Right atrium auricular region (tissue), 2 donors: Measurements from ENCODE around the gene MPIG6B. TPM values are rescaled to one million over a fixed set of nuclear protein-coding genes. Genes with fewer than 3 reads are reported as not detected.

Source experiments
- DNase-seq: peaks from one replicate; pipeline ENCODE4 v3.0.0-alpha.2; 2019; ENCODE audit warnings: low spot score
- H3K27ac ChIP-seq, 2 donors: fragments of 200-600 bp; sonication (generic); 1 replicate in 1 of 2; 2 replicates in 1 of 2; pipeline ENCODE4 v1.5.1; 2016 to 2019
- H3K27me3 ChIP-seq, 2 donors: fragments of 200-600 bp; sonication (generic); one replicate each; pipeline versions ENCODE4 v1.5.1 to v1.6.0; 2017 to 2019
- H3K36me3 ChIP-seq: fragments of 200-600 bp; sonication (generic); one replicate; pipeline ENCODE4 v1.5.1; 2016
- H3K4me1 ChIP-seq, 2 donors: fragments of 200-600 bp; sonication (generic); one replicate each; pipeline versions ENCODE4 v1.5.1 to v1.6.0; 2017 to 2019
- H3K4me3 ChIP-seq, 2 donors: fragments of 200-600 bp; sonication (generic); 1 replicate in 1 of 2; 2 replicates in 1 of 2; pipeline ENCODE4 v1.5.1; 2017 to 2019; ENCODE audit warnings: mild to moderate bottlenecking in 1 of 2, moderate library complexity in 1 of 2
- H3K9me3 ChIP-seq, 2 donors: fragments of 200-600 bp; sonication (generic); one replicate each; pipeline ENCODE4 v1.5.1; 2019
- total RNA-seq, 2 donors: library from RNA; depleted of rRNA; stranded (reverse); fragments of >200 nt; gene quantifications; one replicate each; pipeline ENCODE4 v1.1.0, GENCODE V29; 2016
- TF ChIP-seq, protein P1 (sequence below), 2 donors: fragments of 200-600 bp; sonication (generic); IDR thresholded peaks; one replicate each; pipeline ENCODE4 v1.5.1; 2019; ENCODE audit warnings: antibody characterized with exemption in 2 of 2

Gene MPIG6B
- total RNA-seq, 2 donors from 2014 or later: 0.55 TPM; not detected in 1

- DNase-seq: no peak
- H3K27me3 ChIP-seq: no peaks in the 10 kb centered on the region
- H3K4me1 ChIP-seq: no peaks in the 10 kb centered on the region
- TF ChIP-seq, protein P1, sequence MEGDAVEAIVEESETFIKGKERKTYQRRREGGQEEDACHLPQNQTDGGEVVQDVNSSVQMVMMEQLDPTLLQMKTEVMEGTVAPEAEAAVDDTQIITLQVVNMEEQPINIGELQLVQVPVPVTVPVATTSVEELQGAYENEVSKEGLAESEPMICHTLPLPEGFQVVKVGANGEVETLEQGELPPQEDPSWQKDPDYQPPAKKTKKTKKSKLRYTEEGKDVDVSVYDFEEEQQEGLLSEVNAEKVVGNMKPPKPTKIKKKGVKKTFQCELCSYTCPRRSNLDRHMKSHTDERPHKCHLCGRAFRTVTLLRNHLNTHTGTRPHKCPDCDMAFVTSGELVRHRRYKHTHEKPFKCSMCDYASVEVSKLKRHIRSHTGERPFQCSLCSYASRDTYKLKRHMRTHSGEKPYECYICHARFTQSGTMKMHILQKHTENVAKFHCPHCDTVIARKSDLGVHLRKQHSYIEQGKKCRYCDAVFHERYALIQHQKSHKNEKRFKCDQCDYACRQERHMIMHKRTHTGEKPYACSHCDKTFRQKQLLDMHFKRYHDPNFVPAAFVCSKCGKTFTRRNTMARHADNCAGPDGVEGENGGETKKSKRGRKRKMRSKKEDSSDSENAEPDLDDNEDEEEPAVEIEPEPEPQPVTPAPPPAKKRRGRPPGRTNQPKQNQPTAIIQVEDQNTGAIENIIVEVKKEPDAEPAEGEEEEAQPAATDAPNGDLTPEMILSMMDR (IDR thresholded peaks at IDR 0.05): no peak
- H3K9me3 ChIP-seq: no peaks in the 10 kb centered on the region
- no peak overlapping the region for H3K27ac ChIP-seq
- no peaks in the 10 kb centered on the region for H3K36me3 ChIP-seq
- no peak overlapping the region for H3K4me3 ChIP-seq
Measured at GRCh38 chr6:31720196-31720770, 2.9 kb upstream of the MPIG6B start.

- H3K9me3 ChIP-seq: no peaks in the 10 kb centered on the region
- peaks cover 0 to 5% of the 10 kb centered on the region in 2 donors for H3K4me1 ChIP-seq
- no peak within 1 kb of the TSS for H3K27ac ChIP-seq
- peaks cover 6% of the 10 kb centered on the region for H3K36me3 ChIP-seq
- H3K4me3 ChIP-seq: no peak within 1 kb of the TSS
- H3K27me3 ChIP-seq: no peaks in the 10 kb centered on the region
- TF ChIP-seq, protein P1 (IDR thresholded peaks at IDR 0.05): no peak
- no peak for DNase-seq
Measured at GRCh38 chr6:31721351-31722020, 1.7 kb upstream of the MPIG6B start, which contains the start of gene LY6G6C. Gene LY6G6C, minus strand, starts transcription at chr6:31721746. Its CDS starts 67 bp downstream, at chr6:31721679.

DNA sequence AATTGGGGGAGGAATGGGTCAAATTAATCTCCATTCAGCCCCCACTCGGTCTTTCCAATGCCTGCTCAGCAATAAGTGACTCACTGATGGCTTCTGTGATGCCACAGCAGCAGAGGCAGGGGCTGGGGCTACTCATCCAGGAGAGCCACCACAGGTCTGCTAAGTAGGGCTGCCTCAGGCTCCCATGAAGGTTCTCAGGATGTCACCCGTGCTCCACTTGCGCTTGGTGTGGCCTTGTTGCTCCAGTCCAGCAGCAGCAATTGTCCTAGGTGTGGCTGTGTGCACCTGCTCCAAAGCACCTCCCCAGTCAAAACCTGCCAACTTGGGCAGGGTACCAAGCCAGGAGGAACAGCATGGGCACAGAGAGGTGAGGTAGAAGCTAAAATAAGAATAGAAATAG lies 1.0 kb upstream of the MPIG6B start:
- DNase-seq: no peak
- no peaks in the 10 kb centered on the region for H3K9me3 ChIP-seq
- TF ChIP-seq, protein P1 (IDR thresholded peaks at IDR 0.05): no peak
- no peak overlapping the region for H3K27ac ChIP-seq
- H3K27me3 ChIP-seq: no peaks in the 10 kb centered on the region
- peaks cover 13% of the 10 kb centered on the region for H3K36me3 ChIP-seq
- H3K4me1 ChIP-seq: peaks cover 0 to 5% of the 10 kb centered on the region in 2 donors
- no peak overlapping the region for H3K4me3 ChIP-seq

DNA sequence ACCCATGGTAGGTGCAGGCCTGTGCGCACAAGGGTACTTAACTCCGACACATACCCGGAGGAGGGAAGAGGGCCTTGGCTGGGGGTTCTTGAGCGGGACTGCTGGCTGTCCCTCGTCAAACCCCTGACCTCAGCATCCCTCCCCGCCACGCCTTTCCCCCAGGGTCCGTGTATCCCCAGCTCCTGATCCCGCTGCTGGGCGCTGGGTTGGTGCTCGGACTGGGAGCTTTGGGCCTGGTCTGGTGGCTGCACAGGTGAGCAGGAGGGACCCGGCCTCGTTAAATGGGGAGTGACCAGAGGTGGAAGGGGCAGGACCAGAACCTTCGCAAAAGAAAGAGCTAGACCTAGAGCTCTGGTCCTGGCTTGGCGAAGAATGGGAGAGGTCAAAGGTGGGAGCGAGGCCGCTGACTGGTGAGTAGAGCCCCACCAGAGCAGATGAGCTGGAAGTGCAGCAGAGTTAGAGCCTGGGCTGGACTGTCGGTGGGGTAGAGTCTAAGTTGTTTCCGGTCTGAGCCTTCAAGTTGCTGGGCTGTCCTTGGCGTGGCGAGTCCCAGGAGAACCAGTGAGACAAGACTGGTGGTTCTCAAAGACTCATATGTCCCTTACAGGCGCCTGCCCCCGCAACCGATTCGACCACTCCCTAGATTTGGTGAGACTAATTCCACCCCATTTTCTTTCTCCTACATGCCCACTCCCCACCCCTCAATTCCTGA lies 963 bp downstream of the MPIG6B start:
- Histone ChIP-seq H3K27ac (no peak overlapping the region), H3K27me3 (no peaks in the 10 kb centered on the region), H3K36me3 (peaks cover 17% of the 10 kb centered on the region), H3K4me1 (peaks cover 0 to 21% of the 10 kb centered on the region in 2 donors), H3K9me3 (no peaks in the 10 kb centered on the region), H3K4me3 (no peak overlapping the region)
- no peak for DNase-seq
- TF ChIP-seq, protein P1 (IDR thresholded peaks at IDR 0.05): no peak

GRCh38 chr6:31725502-31726350 lies 2.6 kb downstream of the MPIG6B start:
- no peaks in the 10 kb centered on the region for H3K27me3 ChIP-seq
- DNase-seq: no peak

More at GRCh38 chr6:31725502-31726350, 2.6 kb downstream of the MPIG6B start:
- H3K4me3 ChIP-seq: no peak overlapping the region
- TF ChIP-seq, protein P1 (IDR thresholded peaks at IDR 0.05): no peak
- H3K27ac ChIP-seq: no peak overlapping the region
- H3K36me3 ChIP-seq: peaks cover 23% of the 10 kb centered on the region
- peaks cover 0 to 27% of the 10 kb centered on the region in 2 donors for H3K4me1 ChIP-seq
- no peaks in the 10 kb centered on the region for H3K9me3 ChIP-seq
